ENCODE measurements around the gene GSTA1. TPM values are rescaled to one million over a fixed set of nuclear protein-coding genes. Genes with fewer than 3 reads are reported as not detected.
"Not testable (repeated sequence)": the region's sequence is repeated elsewhere in the genome, so short reads cannot be mapped to it uniquely, and the experiment has no call there.

GSTA1 gene
- polyA plus RNA-seq, 1 experiment = not detected

DNA sequence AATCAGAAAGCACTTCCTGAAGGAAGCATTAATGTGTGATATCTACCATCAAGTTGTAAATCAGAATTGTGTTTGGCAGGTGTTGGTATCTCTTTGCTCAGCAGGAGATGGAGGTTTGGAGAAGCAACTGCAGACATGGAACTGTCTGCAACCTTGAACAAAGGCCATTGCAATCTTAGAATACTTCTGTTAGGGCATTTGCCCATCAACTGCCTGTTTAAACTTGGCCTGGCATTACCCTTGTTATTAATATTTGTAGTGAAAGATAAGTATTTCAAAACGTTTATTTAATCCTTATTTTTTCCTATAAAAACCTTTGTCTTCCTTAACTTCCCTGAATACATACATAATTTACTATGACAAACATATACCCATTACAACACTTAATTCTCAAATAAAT lies 22.9 kb upstream of the GSTA1 start:
- CTCF ChIA-PET = no interaction called here
- no peak for DNase-seq (ENCODE audit: low read depth)
- H3K27me3 ChIP-seq (ENCODE audit: control insufficient read depth, insufficient read depth, low read length) = no peaks in the 10 kb centered on the region
- POLR2A ChIA-PET = no interaction called here
- TF ChIP-seq, protein P1, sequence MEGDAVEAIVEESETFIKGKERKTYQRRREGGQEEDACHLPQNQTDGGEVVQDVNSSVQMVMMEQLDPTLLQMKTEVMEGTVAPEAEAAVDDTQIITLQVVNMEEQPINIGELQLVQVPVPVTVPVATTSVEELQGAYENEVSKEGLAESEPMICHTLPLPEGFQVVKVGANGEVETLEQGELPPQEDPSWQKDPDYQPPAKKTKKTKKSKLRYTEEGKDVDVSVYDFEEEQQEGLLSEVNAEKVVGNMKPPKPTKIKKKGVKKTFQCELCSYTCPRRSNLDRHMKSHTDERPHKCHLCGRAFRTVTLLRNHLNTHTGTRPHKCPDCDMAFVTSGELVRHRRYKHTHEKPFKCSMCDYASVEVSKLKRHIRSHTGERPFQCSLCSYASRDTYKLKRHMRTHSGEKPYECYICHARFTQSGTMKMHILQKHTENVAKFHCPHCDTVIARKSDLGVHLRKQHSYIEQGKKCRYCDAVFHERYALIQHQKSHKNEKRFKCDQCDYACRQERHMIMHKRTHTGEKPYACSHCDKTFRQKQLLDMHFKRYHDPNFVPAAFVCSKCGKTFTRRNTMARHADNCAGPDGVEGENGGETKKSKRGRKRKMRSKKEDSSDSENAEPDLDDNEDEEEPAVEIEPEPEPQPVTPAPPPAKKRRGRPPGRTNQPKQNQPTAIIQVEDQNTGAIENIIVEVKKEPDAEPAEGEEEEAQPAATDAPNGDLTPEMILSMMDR (IDR thresholded peaks at IDR 0.05; ENCODE audit: insufficient read depth, low read depth, low read length) = no peak
- H3K4me3 ChIP-seq (ENCODE audit: low read depth, low read length) = no peak overlapping the region
- no peaks in the 10 kb centered on the region for H3K36me3 ChIP-seq (ENCODE audit: control insufficient read depth, insufficient read depth, low read length)

DNA sequence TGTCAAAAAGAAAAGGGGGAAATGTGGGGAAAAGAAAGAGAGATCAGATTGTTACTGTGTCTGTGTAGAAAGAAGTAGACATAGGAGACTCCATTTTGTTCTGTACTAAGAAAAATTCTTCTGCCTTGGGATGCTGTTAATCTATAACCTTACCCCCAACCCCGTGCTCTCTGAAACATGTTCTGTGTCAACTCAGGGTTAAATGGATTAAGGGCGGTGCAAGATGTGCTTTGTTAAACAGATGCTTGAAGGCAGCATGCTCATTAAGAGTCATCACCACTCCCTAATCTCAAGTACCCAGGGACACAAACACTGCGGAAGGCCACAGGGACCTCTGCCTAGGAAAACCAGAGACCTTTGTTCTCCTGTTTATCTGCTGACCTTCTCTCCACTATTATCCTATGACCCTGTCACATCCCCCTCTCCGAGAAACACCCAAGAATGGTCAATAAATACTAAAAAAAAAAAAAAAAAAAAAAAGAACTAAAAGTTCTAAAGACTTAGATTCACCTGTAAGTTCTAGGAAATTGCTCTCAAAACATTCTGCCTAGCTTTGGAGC lies 22.4 kb upstream of the GSTA1 start:
- H3K27me3 ChIP-seq (ENCODE audit: control insufficient read depth, insufficient read depth, low read length); H3K4me3 ChIP-seq (ENCODE audit: low read depth, low read length); DNase-seq (ENCODE audit: low read depth); POLR2A ChIA-PET; H3K36me3 ChIP-seq (ENCODE audit: control insufficient read depth, insufficient read depth, low read length); CTCF ChIA-PET: not testable (repeated sequence)

DNA sequence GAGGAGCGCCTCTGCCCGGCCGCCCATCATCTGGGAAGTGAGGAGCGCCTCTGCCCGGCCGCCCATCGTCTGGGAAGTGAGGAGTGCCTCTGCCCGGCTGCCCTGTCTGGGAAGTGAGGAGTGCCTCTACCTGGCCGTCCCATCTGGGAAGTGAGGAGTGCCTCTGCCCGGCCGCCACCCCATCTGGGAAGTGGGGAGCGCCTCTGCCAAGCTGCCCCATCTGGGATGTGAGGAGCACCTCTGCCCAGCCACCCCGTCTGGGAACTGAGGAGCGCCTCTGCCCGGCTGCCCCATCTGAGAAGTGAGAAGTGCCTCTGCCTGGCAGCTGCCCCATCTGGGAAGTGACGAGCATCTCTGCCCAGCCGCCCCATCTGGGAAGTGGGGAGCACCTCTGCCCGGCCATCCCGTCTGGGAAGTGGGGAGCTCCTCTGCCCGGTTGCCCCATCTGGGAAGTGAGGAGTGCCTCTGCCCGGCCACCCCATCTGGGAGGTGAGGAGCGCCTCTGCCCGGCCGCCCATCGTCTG lies 21.7 kb upstream of the GSTA1 start:
- H3K36me3 ChIP-seq (ENCODE audit: control insufficient read depth, insufficient read depth, low read length); POLR2A ChIA-PET: not testable (repeated sequence)
- CTCF ChIA-PET = interaction anchor here (0.8 kb wide), 1 partner anchor 12 kb away, joined by 3 read pairs; no protein-coding TSS in a partner anchor

DNA sequence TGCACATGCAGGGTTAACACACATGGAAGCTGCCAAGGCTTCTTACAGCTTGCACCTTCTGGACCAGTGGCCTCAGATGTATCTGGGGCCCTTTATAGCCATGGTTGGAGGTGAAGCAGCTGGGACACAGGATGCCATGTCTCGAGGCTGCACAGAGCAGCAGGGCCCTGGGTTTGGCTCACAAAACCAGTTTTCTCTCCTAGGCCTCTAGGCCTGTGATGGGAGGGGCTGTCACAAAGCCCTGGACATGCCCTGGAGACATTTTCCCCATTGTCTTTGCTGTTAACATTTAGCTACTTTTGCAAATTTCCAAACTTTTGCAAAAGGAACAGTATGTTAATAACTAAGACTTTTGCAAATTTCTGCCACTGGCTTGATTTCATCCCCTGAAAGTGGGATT lies 18.2 kb upstream of the GSTA1 start:
- TF ChIP-seq, protein P1 (IDR thresholded peaks at IDR 0.05; ENCODE audit: insufficient read depth, low read depth, low read length) = no peak

More for the DNA sequence above, 21.7 kb upstream of the GSTA1 start:
- not testable (repeated sequence) for H3K27me3 ChIP-seq (ENCODE audit: control insufficient read depth, insufficient read depth, low read length); H3K4me3 ChIP-seq (ENCODE audit: low read depth, low read length); DNase-seq (ENCODE audit: low read depth)

DNA sequence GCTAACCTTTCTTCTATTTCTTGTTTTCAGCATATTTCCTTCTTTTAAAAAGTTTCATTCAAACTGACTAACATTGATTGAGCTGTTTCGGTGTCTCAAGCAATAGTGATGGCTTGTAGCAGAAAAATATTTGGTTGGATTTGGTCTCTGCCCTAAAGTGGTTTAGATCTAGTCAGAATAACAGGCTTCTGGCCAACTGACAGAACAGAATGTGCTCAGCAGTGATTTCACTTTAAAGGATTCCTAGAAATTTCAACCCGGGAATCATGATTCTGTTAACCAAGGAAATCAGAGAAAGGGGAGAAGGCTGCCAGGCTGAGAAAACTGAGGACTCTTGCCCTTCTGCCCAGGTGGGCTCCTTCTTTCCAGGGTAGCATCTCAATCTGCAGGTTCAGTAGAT lies 16.6 kb upstream of the GSTA1 start:
- H3K4me3 ChIP-seq (ENCODE audit: low read depth, low read length) = no peak overlapping the region
- TF ChIP-seq, protein P1 (IDR thresholded peaks at IDR 0.05; ENCODE audit: insufficient read depth, low read depth, low read length) = no peak
- H3K36me3 ChIP-seq (ENCODE audit: control insufficient read depth, insufficient read depth, low read length) = no peaks in the 10 kb centered on the region
- no peaks in the 10 kb centered on the region for H3K27me3 ChIP-seq (ENCODE audit: control insufficient read depth, insufficient read depth, low read length)
- POLR2A ChIA-PET = no interaction called here
- DNase-seq (ENCODE audit: low read depth) = no peak
- CTCF ChIA-PET = interaction anchor here (1.1 kb wide), 1 partner anchor 174 kb away, joined by 4 read pairs; the partner anchor contains the start of gene GSTA4

More for the DNA sequence above, 18.2 kb upstream of the GSTA1 start:
- no peak overlapping the region for H3K4me3 ChIP-seq (ENCODE audit: low read depth, low read length)
- POLR2A ChIA-PET = no interaction called here
- DNase-seq (ENCODE audit: low read depth) = no peak
- no peaks in the 10 kb centered on the region for H3K27me3 ChIP-seq (ENCODE audit: control insufficient read depth, insufficient read depth, low read length)
- H3K36me3 ChIP-seq (ENCODE audit: control insufficient read depth, insufficient read depth, low read length) = no peaks in the 10 kb centered on the region
- CTCF ChIA-PET = interaction anchor here (0.6 kb wide), 1 partner anchor 184 kb away, joined by 3 read pairs; no protein-coding TSS in a partner anchor

DNA sequence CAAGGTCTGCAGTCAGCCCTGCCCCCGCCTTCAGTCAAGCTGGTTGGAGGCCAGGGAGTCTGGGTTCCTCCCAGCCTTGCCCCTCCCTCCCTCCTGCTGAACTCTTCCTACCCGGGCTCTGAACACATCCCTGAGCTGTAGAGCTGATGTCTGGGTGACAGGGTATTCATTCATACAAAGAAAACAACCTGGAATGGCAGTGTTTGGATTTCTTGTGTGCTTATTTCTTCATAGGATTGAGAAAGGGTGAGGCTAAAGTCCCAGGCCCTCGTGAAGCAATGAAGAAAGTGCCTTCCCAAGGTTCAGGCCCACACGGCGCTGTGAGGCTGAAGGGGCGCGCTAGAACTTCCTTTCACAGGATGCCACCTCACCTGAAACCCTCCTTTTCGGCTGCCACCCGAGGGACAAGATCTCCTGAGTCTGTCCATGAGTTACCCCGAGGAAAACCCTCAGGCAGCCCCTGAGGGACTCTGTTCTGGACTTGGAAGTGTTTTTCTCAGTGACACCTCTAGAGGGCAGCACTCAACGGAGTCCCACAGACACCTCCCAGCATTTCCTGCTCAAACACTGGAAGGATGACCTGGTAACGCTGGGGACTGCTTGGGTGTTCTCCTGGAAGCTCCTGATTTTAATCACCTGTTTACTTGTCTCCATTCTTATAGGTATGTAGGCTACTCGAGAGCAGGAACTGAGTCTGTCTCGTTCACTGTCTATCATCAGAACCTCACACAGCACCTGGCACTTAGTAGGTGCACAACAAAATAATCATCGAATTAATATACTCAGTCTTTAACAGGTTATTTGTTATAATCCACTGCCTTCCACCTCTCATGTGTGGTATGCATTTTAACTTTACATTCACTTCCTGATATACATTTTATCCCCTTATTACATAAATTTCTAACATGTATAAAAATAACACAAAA lies 11.8 kb upstream of the GSTA1 start:
- POLR2A ChIA-PET = no interaction called here
- no peaks in the 10 kb centered on the region for H3K36me3 ChIP-seq (ENCODE audit: control insufficient read depth, insufficient read depth, low read length)
- no peak for DNase-seq (ENCODE audit: low read depth)
- no peak overlapping the region for H3K4me3 ChIP-seq (ENCODE audit: low read depth, low read length)
- H3K27me3 ChIP-seq (ENCODE audit: control insufficient read depth, insufficient read depth, low read length) = no peaks in the 10 kb centered on the region
- CTCF ChIA-PET = interaction anchor here (0.6 to 2.8 kb wide), 6 partner anchors 12 to 179 kb away, joined by 3 to 11 read pairs (median 3); partner anchors contain the start of gene GSTA4
- TF ChIP-seq, protein P1 (IDR thresholded peaks at IDR 0.05; ENCODE audit: insufficient read depth, low read depth, low read length) = peak; percentile 77

DNA sequence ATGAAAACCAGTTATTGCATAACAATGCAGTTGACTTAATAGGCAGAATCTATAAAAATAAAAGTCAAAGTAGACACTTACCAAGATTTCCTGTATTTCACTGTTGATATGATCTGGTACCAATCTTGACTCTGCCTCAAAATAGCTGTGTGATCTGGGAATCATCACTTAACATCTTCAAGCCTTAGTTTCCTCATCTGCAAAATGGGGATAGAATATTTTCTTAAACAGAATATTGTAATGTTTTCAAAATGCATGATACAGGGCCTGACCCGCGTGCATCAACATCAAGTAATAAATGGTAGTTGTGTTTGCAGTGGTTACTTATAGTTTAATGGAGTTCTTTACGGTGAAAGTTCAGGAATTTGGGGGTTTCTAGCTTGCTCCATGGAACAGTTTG lies 10.9 kb upstream of the GSTA1 start:
- CTCF ChIA-PET = interaction anchor here (0.6 to 2.8 kb wide), 4 partner anchors 18 to 245 kb away, joined by 3 to 11 read pairs (median 4); partner anchors contain the start of gene GSTA4
- H3K27me3 ChIP-seq (ENCODE audit: control insufficient read depth, insufficient read depth, low read length); DNase-seq (ENCODE audit: low read depth); H3K36me3 ChIP-seq (ENCODE audit: control insufficient read depth, insufficient read depth, low read length); H3K4me3 ChIP-seq (ENCODE audit: low read depth, low read length); POLR2A ChIA-PET: not testable (repeated sequence)

DNA sequence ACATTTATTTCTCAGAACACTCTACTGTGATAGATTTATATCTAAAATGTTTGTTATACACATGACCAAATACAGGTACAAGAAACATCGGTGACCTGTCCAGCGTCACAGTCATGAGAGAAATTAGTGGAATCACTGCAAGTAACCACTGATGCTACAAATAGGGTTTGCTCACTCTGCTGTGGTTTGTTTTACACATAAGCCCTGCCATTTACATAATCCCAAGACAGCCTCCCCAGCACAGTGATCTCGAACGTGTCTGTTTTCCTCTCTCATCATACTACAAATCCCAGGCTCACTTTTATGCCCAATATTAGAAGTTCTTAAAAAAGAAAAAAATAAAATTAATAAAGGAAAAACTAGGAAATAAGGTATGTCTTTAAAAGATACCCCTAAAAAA lies 6.2 kb upstream of the GSTA1 start:
- H3K36me3 ChIP-seq (ENCODE audit: control insufficient read depth, insufficient read depth, low read length); POLR2A ChIA-PET; H3K27me3 ChIP-seq (ENCODE audit: control insufficient read depth, insufficient read depth, low read length); DNase-seq (ENCODE audit: low read depth); H3K4me3 ChIP-seq (ENCODE audit: low read depth, low read length): not testable (repeated sequence)
- CTCF ChIA-PET = interaction anchor here (0.9 kb wide), 1 partner anchor 8 kb away, joined by 3 read pairs; no protein-coding TSS in a partner anchor

Data from BJ (cell line).